ENCODE results near the gene PKD1.

The PKD1 gene

DNA sequence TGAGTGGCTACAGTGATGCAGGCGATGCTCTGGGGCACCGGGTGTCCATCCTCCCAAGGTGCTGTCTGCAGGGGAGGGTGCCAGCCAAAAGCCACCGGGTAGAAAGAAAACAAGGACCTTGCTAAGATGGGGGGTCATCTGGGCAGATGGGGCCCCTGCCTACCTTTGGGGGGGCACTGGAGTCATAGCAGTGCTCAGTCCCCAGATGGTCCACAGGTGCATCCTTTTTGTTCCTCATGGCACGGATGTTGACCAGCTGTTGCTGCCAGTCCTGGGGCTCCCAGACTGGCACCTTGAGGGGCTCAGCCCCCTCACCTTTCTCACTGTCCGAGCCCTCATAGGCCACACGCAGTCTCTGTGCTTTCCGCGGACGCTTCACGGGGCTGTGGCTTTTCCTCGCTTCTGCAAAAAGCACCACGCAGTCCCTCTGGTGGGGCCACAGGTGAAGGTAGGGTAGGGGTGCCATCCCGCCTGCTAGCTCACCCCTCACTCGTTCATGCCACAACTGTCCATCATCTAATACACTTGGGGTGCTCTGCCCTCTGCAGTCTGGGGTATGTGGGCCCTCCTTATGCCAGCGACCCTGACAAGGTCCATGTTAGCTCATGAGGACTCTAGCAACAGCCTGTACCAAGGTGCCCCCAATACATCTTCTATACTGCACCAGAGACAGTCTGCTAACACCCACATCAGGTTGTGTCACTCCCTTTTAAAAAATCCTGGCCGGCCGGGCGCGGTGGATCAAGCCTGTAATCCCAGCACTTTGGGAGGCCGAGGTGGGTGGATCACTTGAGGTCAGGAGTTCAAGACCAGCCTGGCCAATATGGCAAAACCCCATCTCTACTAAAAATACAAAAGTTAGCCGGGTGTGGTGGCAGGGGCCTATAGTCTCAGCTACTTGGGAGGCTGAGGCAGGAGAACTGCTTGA is 89.5 kb downstream of the PKD1 start:
- in situ Hi-C loops (cut with MboI; ENCODE audit: low pct_unique_long_range_greater_than_20kb, low sequenced_read_pairs) = no loop called here

DNA sequence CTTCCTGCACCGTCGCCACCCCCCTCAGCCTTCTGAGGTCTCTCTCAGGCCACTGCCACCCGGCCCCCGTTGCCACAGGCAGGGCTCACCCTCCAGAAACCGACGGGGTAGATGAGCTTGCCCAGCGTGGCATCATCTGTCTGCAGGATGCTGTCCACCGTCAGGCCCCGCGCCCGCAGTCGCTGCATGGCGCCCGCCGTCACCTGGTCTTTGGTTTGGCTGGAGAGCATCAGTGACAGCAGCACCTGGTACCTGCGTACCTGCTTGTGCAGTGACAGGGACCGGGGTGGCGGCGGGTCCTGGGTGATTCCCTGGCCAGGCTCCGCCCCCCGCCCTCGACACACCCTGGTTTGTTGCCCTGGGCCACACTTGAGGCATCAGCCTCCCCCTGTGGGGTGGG is 91.2 kb downstream of the PKD1 start:
- no peak for DNase-seq
- in situ Hi-C loops (cut with MboI; ENCODE audit: low pct_unique_long_range_greater_than_20kb, low sequenced_read_pairs) = no loop called here

More for the DNA sequence above, 89.5 kb downstream of the PKD1 start:
- DNase-seq = no peak

DNA sequence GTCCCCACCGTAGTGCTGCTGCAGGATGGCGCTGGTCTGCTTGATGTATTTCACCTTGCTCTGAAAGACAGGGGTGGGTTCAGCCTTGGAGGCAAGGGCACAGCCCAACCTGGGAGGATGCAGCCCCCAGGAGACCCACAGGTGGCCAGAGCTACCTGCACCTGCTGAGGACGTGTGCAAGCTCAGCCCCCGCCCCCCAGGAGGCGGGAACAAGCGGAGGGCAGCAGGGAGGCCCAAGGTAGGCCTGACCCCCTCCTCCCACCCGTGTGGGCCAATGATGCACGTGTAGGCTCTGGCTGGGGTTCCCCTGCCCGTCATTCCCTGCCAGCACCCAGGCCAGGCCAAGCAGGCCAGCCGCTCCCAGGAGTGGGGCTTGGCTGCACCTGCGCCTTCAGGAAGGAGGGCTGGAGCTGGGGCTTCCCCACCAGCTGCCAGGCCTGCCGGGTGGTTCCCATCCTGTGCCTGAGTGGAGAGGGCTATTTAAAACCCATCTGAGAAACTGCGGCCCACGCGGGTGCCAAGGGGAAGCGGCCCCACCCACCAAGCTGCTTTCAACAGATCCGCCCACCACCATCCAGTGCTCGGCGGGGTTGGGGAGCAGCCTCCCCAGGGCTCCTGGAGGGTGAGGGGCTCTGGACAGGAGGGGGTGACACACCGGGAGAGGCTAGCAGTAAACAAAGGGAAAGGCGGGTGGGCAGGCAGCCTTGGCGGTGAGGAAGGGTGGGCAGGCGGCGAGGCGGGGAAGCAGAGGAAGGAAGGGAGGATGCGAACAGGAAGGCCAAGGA is 91.8 kb downstream of the PKD1 start:
- in situ Hi-C loops (cut with MboI; ENCODE audit: low pct_unique_long_range_greater_than_20kb, low sequenced_read_pairs) = no loop called here

DNA sequence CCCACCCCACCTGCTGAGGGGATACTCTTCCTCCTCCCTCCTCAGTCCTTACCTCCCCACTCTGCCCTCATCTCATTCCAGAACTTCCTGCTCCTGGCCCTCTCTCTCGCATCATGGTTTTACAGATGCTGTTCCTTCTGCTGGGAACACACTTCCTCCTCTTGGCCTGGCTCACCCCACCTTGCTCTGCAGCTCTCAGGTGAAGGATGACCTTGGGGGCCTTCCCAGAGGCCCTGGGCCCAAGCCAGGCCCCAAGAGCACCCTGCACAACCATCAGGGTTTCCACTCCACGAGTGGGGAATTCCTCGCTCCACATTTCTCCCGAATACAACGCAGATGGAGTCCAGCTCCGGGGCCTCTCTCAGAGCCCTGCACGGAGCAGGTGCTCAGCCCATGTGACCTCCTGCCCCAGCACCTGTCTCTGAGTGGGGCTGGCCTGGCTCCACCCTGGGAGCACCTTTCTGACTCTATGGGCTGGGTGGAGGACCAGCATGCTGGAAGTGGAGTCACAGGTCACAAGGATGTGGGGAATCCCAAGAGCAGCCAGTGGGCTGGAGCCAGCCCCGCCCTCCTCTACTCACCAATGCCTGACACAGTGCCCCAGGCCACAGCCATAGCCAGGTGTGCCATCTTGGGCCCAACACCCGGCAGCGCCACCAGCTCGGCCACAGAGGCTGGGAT is 92.6 kb downstream of the PKD1 start:
- in situ Hi-C loops (cut with MboI; ENCODE audit: low pct_unique_long_range_greater_than_20kb, low sequenced_read_pairs) = no loop called here
- no peak for DNase-seq

More for the DNA sequence above, 91.8 kb downstream of the PKD1 start:
- no peak for DNase-seq

DNA sequence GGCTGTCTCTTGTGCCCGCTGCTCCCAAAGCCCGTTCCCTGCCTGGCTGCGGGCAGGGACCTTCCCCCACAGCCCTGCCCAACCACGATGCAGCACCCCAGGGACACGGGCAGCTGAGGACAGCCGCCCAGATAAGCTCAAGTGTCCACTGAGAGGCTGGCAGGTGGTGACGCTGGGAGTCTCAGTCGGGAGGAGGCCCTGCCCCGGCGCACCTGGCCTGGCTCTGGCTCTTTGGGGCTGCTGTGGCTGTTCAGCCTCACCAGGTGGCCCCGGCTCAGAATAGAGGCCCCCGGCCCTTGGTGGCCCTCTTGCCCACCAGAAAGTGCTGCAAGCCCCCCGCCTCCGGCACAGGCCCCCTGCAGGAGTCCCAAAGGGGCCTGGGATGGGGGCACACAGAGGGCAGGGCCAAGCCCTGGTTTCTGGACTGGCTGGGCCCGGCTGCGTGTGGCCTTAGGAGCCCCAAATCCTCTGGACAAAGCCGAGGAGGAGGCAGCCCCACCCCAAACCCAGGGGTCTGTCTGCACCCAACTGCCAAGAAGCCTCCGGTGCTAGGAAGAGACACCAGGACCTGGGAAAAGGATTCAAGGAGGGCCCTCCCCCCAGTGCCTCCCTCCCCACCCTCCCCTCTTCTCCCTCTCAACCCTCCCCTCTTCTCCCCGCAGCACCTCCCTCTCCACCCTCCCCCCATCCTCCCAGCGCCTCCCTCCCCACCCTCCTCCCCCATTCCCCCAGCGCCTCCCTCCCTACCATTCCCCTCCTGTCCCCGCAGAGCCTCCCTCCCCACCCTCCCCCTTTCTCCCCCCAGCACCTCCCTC is 93.3 kb downstream of the PKD1 start:
- DNase-seq = no peak
- in situ Hi-C loops (cut with MboI; ENCODE audit: low pct_unique_long_range_greater_than_20kb, low sequenced_read_pairs) = no loop called here

DNA sequence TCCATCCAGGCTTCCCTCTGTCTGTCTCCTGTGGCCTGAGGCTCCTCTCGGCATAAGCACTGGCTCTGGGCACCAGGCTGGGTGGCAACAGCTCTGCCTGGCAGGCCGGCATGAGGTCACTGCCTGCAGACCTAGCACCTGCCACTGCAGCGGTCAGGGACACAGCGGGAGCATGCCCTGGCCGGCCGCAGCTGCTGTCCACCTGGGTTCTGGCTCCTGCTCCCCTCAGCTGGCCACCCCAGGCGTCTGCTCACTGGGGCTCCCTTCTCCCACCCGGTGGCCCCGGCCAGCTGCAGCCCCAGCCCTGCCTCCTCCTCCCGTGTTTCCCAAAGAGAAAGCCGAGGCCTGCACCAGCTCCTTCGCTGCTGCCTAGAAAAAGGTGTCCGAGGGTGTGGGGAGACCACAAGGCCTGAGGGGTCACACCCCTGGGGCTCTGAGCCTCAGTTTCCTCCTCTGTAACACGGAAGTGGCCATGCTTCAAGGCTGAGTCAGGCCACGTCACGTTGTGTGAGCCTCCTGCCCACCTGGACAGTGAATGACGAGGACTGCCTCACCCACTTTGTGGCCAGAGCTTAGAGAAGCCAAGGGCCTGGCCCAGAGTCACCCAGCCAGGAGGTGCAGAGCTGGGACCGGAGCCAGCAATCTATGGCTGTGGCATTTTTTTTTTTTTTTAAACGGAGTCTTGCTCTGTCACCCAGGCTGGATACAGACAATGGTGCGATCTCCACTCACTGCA is 94.7 kb downstream of the PKD1 start:
- in situ Hi-C loops (cut with MboI; ENCODE audit: low pct_unique_long_range_greater_than_20kb, low sequenced_read_pairs) = no loop called here

DNA sequence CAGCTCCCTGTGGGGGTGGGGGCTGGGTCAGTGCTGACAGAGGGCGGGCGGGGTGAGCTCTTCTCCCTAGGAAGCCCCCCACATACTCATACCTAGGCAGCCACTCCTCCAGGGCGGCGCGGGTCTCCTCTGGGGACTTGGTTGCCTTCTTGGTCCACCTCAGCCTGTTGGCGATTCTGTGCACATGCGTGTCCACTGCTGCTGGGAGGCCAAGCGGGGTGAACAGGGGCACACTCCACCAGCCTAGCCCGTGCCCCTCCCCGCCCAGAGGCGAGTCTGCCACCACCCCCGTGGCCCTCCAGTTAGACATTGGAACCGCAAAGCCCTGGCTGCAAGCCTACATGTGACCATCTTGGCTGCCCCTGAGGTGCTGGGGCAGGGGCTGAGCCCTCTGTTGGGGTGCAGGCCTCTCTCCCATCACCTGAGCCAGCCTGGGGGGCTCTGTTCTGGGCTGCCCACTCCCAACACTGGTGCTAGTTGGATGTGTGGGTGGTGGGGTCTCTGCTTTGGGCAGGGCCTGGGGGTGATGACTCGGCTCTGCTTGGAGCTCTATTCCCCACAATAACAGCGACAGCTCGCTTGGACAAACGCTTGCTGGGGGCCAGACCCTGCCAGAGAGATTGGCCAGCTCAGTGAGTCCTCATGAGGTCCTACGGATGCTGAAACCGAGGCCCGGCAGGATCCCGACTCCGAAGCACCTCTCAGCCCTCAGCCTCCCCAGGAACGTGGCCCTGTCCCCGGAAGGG is 95.5 kb downstream of the PKD1 start:
- in situ Hi-C loops (cut with MboI; ENCODE audit: low pct_unique_long_range_greater_than_20kb, low sequenced_read_pairs) = no loop called here
- no peak for DNase-seq

More for the DNA sequence above, 94.7 kb downstream of the PKD1 start:
- DNase-seq = no peak

DNA sequence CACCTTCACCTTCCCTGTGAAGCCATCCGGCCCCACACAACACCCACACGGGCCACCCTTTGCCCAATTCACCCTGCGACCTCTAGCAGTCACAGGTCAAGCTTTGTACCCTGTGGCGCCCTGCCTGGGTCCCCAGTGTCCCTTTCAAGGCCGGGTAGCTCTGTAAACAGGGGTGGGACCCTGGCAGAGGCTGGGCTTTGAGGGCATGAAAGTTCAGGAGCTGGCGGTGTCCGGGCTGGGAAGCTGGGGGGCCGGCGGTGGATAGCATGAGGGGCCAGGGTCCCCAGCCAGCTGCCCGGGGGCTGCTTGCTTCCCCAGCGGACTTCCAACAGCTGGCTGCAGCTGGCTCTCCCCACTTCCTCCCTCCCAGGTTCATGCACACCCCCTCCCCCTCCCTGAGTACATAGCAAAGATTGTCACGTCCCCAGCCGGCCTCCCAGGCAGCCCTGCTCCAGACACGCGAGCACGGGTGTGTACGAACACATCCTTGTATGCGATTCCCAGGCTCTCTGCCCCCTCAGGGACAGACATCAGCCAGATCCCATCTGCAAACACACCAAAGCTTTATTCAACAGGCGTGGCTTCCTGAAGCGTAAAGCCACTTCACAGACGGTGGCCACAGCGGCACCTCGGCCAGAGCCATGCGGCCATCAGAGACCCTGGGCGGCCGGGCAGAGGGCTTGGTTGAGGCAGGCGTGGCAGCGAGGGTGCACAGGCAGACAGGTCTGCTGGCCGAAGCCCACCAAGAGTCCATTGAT is 96.2 kb downstream of the PKD1 start:
- in situ Hi-C loops (cut with MboI; ENCODE audit: low pct_unique_long_range_greater_than_20kb, low sequenced_read_pairs) = no loop called here
- no peak for DNase-seq

Data from KBM-7 (cell line).